OCI-M2 (cell line): ENCODE data around the gene RAD51B.
A peak's percentile ranks its signal among the peaks of the same experiment; 100 is the strongest.

Experiments
- DNase-seq: peaks from one replicate; lab custom pipeline; 2025; ENCODE audit not compliant: unreplicated experiment; lab: John Stamatoyannopoulos, UW

Gene RAD51B

DNA sequence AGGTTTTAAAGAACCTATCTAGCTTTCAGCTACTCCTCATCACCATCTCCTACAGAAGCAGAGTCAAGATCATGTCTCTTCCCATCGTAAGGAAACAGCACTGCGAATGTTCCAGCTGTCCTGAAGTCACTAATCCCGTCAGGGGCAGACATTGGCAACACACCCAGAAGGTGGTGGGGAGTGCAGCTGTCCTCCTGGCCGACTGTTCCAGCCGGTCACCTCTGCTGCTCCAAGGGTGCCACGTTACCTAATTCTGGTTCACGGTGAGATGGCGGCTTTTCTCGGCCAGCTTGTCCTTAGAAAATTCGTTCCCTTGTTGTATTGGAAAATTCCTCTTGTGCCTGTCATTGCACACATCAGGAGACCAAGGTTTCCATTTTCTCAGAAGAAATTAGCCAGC lies 777.1 kb downstream of the RAD51B start:
- no peak for DNase-seq

DNA sequence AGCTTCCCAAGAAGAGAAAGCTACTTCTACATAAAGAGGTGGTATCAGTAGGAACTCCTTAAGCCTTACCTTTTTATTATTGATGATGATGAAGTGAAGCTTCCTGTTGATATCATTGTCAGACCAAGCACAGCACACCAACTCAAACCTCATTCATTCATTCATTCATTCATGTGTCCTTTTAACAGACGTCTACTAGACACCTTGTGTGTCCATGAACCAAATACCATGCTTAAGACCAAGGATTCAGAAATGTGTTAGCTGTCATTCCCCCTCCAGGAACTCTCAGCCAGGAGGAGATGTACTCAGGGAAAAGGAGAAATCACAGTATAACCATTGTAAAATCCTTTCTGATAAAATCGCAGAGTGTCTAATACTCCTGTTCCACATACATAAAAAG lies 778.5 kb downstream of the RAD51B start:
- DNase-seq, result no peak

DNA sequence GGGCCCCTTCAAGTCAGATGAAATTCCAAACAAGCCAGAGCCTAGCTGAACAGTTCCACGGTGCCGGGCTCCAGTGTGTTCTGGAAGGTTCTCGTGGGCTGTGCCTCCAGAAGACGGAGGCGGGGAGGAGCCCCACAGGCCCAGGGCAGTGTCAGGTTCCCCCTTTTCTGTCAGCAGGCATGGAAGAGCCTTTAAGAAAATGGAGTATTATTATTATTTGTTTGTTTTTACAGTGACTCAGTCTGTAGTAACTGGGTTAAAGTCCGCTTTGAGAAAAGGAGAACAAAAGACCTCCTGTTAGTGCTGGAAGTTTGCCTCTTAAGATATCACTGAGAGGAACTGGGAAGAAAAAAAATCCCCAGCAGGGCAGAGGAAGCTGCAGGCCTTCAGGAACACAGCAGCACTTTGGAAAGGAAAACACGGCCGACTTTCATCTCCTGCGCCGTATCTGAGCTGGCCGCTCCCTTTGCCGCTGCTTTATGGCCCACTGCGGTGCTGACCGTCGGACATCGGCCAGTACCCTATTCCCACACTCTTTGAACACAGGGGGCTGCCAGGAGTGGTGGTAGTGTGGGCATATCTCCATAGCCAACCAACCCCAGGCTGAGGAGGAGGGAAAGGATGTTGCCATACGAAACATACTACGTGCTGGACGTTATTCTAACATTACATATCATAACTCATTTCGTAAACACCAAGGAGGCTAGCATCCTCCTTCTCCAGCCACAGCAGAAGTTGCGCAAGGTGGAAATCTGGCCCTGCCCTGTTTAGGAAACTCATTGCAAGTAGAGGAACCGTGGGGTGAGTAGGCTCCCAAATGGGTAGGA lies 779.3 kb downstream of the RAD51B start:
- peak; percentile 10 for DNase-seq

DNA sequence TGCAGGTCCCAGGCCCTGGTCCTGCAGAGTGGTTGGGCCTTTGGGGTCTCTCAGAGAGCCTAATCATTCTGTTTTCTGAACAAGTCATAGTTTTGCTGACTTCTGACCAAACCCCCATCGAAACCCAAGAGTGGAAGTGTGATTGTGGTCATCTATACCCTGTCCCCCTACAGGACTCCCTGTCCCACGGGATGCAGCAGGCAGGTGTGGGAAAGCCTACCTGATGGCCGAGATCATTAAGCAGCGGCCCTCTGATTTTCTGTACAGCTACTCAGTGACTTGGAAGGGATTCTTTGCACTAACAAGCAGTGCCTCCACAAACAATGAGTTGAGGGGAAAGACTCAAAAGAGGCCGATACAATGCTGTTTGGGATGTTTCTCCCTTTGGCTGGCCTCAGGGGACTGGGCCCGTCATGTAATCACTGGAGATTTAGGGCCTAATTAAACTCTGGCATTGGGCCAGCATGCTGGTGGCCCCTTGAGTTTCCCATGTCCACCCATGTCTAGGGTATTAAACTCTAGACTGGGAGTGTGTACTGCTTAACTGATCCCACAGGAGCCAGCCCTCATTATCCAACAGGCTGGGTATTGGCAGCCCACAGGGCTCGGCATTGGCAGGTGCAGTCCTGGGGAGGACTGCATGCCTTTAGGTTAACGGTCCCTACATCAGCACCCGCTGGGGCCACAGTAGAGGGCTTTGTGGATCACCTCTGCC lies 780.5 kb downstream of the RAD51B start:
- DNase-seq, result no peak

DNA sequence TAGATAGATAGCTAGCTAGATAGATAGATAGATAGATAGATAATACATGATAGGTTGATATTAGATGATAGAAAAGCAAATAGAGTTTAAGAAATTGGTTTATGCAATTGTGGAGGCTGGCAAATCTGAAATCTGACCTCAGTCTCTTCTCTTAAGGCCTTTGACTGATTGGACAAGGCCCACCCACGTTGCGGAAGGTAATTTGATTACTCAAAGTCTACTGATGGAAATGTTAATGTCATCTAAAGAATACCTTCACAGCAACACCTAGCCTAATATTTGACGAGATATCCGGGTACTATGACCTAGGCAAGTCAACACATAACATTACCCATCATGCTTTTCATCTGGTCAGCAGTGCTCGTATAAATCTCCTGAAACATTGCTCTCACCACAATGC lies 782.9 kb downstream of the RAD51B start:
- DNase-seq, result no peak

DNA sequence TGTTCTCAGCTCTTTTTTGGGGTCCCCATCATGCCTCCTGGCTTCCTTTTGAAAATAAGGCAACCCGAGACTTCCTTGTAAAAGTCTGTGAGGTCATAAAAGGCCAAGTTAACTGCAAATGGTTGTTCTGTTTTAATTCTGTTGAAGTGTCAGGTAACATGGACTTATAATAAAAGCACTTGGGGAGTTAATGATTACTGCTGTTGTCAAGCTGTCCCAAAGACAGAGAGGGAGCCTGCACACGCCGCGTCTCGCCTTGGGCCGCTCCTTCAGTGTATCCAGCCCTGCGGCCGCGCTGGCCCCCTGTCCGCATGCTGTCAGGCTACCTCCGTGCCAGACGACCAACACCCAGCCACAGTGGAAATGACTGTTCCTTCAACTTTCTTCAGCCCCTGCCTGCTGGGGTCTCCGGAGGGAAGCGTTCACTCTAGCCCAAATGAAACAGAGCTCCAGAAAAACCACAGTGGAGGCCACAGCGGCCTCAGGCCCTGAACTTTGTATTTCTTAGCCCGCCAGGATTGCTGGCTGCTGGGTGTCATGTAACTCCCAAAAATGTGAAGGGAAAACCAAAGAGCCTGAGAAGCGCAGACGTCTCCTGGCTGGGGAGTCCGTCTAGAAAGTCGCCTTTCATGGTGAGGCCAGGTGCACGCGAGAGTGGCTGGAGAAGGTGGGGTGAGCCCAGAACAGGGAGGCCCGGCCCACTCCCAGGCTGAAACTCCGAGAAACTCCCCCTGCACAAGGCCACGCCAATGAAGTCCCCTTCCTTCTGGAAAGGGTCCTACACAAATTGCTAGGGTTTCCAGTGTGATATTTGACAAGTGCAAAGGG lies 784.2 kb downstream of the RAD51B start:
- DNase-seq, result no peak

DNA sequence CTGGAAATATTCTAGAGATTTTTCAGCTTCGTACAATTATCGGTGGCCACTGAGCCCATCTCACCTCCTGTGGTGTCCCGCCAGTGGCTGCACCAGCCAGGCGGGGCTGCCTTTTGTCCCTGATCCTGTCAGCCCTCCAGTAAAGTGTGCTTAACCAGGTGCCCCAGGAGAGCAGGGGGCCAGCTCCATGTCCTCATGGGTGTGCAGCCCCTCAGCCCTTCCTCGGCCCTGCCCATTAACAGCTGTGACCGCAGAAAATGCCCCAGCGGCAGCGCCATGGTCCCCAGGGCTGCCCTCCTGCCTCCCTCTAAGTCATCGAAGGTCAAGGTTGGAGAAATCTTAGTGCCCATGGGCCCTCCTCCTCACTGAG lies 784.8 kb downstream of the RAD51B start:
- no peak for DNase-seq

DNA sequence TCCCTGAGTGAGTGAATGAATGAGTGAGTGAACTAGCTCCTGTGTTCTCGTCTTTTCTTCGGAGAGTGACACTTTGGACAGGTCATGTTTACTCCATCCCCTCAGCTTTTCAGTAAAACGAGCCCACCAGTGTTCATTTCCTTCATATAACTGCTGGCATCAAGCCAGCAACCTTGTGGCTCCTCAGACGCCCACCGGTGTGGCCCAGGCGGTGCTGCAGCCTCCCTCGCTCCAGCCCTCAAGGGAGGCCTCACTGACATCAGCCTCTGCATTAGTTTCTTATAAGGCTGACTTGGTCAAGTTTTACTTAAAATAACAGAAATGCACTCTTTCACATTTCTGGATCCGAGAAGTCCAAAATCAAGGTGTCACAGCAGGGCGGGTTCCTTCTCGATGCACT lies 785.2 kb downstream of the RAD51B start:
- DNase-seq, result no peak

DNA sequence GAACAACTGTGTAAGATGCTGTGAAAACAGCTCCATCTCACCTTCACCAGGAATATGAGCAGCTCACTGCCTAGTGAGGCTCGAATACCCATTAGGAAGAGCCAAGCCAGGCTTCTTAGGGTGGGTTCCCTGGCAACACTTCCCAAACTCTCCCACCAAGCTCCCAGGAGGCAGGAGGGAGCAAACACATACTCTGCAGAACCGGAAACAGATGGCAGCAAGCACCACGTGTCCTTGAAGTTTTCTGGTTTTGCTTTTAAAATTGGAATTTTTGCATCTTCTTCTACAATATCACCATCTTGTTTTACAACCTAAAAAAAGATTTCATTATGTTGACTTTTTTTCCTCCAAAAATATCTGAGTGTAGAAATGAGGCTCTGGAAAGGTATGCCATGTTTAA lies 786.6 kb downstream of the RAD51B start:
- no peak for DNase-seq

DNA sequence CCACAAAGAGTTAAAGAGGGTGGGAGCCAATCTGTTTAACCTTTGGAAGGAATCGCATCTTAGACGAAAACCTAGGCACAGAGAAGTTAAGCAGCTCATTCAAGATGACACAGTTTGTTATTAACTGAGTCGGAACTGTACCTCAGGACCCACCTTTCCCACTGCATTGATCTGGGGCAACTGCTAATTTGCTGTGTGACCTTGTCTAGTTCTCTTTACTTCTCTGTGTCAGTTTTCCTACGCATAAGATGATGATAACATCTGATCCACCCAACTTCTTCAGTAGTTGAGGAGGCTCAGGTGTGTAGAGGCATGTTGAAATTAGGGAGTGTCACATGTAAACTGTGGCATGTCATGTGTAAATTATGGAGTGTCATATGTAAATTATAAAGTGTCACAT lies 787.1 kb downstream of the RAD51B start:
- no peak for DNase-seq

DNA sequence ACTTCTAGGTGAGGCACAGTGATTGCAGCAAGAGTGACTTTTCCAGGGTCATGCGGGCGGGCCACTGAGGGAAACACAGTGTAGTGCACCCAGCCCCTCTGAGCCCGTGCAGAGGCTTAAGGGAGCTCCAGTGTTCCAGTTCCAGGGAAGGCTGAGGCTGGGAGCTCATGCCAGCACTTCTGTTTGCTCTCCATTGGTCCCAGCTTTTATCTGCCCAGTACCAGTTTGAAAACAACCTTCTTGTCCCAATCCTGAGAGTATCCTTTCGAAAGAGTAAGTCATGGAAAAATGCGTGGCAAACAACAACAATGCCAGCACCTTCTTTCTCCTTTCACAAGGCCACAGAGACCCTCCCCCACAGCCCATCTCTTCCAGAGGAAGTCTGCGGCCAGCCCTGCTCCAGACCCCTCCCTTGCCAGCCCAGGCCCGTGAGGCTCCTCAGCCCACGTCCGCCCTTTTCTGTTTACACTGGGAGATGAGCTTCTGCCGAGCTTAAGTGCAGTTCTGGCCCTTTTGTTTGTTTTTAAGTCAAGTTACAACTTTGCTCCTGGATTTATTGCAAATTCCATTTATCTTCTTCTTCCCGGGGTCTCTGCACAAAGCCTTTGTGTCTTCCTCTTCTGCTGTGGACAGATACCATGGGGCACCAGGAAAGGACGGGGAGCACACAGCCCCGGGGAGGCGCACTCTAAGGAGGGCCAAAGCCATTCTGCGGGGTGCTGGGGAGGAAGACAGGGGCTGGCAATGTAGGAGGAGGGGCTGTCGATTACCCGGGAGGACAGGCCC lies 787.7 kb downstream of the RAD51B start:
- peak; percentile 67 for DNase-seq

DNA sequence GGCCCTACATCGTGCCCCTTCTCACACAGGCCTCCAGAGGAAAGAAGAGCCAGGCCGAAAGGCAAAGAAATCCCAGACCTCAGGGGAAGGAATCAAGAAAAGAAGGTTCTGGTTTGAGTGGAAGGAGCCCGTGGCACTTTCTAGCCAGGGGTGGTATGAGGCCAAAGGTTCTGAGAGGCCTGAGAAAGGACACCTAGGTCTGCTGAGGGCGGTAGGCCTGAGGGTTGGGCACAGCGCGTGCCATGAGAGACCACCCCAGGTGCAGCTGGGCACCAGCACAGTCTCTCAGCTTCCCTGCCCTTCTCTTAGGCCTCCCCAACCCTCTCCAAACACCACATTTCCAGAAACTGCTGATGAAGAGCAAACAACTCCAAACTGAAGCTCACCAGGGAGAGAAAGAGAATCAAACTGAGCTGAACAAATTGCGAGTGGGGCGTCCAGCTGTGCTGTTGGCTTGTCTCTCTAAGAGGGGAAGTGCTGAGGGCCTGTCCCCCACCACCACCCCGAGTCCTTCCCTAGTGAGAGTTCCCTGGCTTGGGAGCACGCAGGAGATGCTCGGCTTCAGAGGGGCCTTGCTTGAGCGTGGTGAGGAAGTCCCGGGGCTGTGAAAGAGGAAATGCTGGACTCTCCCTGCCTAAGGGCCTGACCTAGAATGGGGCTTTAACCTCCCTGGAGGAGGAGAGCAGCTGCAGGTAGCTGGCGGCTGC lies 788.4 kb downstream of the RAD51B start:
- DNase-seq, result no peak

DNA sequence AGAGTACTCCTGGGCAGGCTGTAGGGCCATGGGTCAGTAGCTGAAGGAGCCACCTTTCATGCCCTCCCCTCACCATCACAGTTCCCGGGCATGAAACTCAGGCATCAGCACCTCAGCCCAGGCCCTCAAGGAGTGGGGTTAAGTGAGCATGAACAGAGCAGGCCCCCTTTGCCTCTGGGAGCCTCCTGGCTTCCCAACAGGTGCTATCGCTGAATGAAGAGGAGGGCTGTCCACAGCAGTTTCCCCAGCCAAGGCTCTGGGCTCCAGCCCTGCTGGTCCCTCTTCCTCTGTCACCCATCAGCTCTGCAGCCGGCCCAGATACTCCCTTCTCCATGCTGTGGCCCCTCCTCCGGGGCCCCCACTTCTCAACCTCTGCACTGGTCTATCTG lies 789.0 kb downstream of the RAD51B start:
- DNase-seq, result no peak

DNA sequence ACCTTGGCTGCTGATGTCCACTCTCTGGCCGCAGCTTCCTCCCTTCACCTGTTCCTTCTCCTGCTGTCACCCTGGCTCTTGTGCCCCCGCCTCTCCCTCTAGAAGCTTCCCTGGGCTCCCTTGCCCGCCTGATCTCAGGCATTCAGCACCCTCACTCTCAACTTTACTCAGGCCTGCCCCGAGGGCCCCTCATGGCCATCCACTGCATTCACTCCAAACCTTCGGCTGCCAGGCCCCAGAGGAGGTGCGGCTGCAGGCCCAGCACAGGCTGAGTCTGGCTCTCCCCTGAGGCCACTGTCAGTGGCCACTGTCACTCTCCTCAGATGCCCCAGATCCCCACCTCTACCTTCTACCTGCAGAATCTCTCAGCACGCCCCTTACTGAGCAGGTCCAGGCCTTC lies 789.4 kb downstream of the RAD51B start:
- DNase-seq, result no peak

DNA sequence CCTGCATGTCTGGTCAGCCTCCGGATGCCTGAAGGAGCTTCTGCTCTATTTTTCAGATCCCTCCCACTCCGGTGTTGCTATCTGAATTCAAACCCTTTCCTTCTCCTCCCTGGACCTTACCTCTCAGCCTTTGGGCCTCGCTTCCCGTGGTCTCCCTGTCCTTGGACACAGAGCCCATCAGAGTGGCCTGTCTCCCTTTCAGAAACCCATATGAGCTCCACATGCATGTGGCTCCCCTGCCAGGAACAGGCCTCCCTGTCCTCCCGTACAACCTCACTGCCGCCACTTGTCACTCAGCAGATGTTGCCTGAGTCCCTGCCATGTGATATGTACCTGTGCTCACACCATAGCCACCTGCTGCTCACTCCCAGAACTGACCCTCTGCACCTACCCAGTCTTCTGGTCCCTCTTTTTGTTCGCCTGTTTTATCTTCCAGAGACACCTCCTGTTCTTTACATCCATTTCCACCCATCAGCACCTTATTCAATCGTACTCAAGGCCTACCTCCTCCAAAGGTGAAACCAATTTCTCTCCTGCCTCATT lies 790.7 kb downstream of the RAD51B start:
- DNase-seq, result no peak

DNA sequence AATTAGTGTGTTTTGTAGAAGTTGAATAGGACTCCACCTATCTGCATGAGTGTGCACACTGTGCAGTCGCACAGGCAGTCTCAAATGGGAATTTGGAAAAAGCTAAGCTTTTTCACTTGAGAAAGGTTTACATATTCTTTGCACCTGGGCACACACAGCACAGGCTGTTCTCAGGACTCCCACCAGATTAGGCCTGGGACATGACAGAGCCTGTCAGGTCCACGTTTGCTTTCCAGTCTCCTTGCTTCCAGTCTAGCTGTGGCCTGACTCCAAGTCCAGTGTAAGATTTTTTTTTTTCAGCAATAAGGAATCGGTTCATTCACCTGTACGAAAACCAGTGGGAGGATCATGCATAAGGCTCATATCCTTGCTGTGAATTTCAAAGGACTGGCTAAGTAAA lies 792.0 kb downstream of the RAD51B start:
- DNase-seq, result no peak

DNA sequence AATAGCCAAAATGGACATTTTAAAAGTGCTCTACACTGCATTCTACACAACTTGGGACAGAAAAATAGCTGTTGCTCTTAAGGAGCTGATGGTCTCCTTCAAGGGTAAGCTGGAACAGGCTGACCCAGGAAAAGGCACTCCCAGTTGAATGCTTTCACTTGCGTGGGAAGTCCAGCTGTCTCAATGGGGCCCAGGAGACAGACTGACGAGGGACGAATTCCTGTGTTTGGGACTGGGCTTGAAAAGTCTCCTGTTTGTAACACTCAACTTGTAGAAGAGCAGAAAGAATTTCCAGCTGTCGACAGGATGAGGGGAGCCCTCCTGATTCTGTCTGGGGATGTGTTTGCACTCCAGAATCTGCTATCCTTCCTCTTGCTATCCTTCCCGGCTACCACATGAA lies 792.5 kb downstream of the RAD51B start:
- DNase-seq, result no peak

DNA sequence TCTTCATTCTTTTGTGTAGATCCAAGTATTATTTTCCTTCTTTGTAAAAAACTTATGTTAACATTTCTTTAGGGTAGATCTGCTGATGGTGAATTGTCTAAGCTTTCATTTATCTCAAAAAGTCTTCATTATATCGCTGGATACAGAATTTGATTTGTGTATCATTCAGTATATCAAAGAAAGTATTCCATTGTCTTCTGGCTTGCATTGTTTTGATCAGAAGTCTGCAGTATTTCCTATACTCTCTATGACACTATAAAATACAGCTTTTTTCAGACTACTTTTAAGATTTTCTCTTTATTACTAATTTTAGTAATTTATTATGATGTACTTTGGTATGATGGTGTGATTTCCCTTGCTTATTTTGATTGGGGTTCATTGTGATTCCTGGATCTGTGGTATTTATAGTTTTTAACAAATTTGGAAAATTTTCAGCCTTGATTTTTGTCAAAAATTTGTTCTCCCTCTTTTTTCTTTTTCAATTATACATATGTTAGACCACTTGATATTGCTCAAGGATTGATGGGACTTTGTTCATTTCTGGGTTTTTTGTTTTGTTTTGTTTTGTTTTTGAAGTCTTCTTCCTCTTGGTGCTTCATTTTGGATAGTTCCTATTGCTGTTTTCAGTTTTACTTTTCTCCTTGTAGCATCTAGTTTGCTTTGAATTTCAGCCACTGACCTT lies 796.8 kb downstream of the RAD51B start:
- no peak for DNase-seq

DNA sequence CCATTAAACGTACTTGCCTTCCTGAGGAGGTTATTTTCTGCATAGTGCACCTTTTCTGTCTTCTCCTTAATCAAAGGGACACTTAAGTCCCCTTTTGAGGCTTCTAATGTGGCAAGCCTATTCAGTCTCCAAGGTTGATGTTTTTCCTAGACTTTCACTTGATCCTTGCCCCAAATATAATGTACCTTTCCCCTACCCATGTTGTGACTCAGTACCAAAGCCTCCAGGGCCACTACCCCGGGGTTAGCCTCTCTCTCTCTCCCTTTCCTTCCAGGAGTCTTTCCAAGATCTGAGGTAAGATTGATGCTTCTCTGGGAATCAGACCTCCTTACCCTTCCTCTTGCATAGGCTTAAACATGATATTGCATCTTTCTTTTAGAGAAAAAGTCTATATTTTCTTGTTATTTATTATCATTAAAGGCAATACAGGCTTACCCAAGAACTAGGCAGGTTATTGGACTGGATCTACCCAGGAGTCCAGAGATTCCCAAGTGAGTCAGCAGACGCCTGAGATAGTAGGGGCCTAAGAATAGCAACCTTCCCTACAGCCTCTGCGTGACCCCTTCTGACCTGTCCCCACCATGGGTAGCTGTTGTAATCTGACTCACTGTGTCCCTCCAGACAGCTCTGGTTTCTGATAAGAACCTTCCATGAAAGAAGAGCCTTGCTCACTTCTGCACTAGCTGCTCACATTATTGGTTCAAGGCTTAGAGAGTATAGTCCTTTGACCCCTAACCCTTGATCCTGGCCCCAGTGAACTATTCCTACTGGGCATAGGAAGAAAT lies 800.4 kb downstream of the RAD51B start:
- DNase-seq, result peak; percentile 68
